ENCODE data around the gene DNAH7. TPM values are rescaled to one million over a fixed set of nuclear protein-coding genes. Genes with fewer than 3 reads are reported as not detected.
A peak's percentile ranks its signal among the peaks of the same experiment; 100 is the strongest.

The DNAH7 gene
- total and polyA plus RNA-seq, 2 experiments from 2014 or later, result 0.35 to 1.1 TPM

DNA sequence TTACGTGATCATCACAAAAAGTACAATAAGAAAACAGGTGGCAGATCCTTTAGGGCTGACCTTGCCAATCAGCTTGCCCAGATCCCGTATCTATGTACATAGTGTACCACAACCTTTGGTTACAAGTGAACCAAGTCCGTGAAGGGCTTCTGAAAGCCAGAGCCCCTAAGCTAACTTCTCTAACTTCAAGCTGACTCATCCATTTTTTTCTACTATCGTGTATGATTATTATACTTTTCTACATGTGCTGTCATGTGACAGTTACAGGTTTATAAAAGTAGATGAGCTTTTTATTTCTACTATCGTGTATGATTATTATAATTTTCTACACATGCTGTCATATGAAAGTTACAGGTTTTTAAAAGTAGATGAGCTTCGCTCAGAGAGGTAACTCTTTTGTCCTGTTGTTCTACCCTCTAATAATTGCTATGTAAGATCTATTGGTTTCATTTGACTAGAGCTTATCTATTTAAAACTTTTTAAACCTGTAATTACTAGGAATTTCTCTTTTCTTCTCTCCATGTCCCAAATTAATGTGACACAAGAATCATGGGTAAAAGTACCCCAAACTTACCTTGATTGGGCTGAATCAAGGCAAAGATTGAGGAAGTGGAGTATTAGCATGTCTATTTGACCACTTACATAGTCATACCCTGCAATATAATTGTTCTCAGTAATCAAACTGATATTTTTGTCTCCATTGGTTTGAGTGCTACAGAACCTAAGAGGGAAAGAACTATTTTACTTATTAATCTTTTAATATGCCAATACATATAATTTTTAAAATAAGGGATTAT lies 29.4 kb upstream of the DNAH7 start:
- peaks cover 2% of the 10 kb centered on the region for H3K27me3 Mint-ChIP-seq (ENCODE audit: insufficient read depth, low read depth, poor library complexity)
- Histone ChIP-seq H3K4me1 (ENCODE audit: insufficient read depth) (peaks cover 20% of the 10 kb centered on the region), H3K36me3 (ENCODE audit: insufficient read depth) (no peaks in the 10 kb centered on the region), H3K79me2 (replicated peaks; ENCODE audit: insufficient read depth) (no peaks in the 10 kb centered on the region), H3K9me2 (ENCODE audit: insufficient read depth) (0 out of 2 replicates have a peak, but pooled peaks cover 3% of the 10 kb centered on the region), H3K4me3 (no peak overlapping the region), H3K27ac (ENCODE audit: low read depth) (no peak overlapping the region), H2AFZ (no peak overlapping the region), H3F3A (replicated peaks; ENCODE audit: low read depth) (no peaks in the 10 kb centered on the region), H3K4me2 (peak overlapping the region; percentile 59; the same call in 1 of the 2 replicates), H3K27me3 (ENCODE audit: insufficient read depth) (no peaks in the 10 kb centered on the region), H4K20me1 (replicated peaks; ENCODE audit: insufficient read depth) (no peaks in the 10 kb centered on the region)
- H3K4me3 Mint-ChIP-seq, result no peak overlapping the region
- peaks cover 29% of the 10 kb centered on the region for H3K4me1 Mint-ChIP-seq
- no peak for TF ChIP-seq EZH2 (IDR thresholded peaks at IDR 0.05; ENCODE audit: low read depth, unreplicated experiment)
- TF ChIP-seq JUNB (IDR thresholded peaks at IDR 0.05; ENCODE audit: unreplicated experiment), result no peak
- TF ChIP-seq, protein P1, sequence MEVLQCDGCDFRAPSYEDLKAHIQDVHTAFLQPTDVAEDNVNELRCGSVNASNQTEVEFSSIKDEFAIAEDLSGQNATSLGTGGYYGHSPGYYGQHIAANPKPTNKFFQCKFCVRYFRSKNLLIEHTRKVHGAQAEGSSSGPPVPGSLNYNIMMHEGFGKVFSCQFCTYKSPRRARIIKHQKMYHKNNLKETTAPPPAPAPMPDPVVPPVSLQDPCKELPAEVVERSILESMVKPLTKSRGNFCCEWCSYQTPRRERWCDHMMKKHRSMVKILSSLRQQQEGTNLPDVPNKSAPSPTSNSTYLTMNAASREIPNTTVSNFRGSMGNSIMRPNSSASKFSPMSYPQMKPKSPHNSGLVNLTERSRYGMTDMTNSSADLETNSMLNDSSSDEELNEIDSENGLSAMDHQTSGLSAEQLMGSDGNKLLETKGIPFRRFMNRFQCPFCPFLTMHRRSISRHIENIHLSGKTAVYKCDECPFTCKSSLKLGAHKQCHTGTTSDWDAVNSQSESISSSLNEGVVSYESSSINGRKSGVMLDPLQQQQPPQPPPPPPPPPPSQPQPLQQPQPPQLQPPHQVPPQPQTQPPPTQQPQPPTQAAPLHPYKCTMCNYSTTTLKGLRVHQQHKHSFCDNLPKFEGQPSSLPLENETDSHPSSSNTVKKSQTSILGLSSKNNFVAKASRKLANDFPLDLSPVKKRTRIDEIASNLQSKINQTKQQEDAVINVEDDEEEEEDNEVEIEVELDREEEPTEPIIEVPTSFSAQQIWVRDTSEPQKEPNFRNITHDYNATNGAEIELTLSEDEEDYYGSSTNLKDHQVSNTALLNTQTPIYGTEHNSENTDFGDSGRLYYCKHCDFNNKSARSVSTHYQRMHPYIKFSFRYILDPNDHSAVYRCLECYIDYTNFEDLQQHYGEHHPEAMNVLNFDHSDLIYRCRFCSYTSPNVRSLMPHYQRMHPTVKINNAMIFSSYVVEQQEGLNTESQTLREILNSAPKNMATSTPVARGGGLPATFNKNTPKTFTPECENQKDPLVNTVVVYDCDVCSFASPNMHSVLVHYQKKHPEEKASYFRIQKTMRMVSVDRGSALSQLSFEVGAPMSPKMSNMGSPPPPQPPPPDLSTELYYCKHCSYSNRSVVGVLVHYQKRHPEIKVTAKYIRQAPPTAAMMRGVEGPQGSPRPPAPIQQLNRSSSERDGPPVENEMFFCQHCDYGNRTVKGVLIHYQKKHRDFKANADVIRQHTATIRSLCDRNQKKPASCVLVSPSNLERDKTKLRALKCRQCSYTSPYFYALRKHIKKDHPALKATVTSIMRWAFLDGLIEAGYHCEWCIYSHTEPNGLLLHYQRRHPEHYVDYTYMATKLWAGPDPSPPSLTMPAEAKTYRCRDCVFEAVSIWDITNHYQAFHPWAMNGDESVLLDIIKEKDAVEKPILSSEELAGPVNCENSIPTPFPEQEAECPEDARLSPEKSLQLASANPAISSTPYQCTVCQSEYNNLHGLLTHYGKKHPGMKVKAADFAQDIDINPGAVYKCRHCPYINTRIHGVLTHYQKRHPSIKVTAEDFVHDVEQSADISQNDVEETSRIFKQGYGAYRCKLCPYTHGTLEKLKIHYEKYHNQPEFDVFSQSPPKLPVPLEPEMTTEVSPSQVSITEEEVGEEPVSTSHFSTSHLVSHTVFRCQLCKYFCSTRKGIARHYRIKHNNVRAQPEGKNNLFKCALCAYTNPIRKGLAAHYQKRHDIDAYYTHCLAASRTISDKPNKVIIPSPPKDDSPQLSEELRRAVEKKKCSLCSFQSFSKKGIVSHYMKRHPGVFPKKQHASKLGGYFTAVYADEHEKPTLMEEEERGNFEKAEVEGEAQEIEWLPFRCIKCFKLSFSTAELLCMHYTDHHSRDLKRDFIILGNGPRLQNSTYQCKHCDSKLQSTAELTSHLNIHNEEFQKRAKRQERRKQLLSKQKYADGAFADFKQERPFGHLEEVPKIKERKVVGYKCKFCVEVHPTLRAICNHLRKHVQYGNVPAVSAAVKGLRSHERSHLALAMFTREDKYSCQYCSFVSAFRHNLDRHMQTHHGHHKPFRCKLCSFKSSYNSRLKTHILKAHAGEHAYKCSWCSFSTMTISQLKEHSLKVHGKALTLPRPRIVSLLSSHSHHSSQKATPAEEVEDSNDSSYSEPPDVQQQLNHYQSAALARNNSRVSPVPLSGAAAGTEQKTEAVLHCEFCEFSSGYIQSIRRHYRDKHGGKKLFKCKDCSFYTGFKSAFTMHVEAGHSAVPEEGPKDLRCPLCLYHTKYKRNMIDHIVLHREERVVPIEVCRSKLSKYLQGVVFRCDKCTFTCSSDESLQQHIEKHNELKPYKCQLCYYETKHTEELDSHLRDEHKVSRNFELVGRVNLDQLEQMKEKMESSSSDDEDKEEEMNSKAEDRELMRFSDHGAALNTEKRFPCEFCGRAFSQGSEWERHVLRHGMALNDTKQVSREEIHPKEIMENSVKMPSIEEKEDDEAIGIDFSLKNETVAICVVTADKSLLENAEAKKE (CRISPR knock-in tag; IDR thresholded peaks at IDR 0.05), result no peak
- TF ChIP-seq NANOG (IDR thresholded peaks at IDR 0.05; ENCODE audit: borderline replicate concordance), result no peak
- TF ChIP-seq, protein P2, sequence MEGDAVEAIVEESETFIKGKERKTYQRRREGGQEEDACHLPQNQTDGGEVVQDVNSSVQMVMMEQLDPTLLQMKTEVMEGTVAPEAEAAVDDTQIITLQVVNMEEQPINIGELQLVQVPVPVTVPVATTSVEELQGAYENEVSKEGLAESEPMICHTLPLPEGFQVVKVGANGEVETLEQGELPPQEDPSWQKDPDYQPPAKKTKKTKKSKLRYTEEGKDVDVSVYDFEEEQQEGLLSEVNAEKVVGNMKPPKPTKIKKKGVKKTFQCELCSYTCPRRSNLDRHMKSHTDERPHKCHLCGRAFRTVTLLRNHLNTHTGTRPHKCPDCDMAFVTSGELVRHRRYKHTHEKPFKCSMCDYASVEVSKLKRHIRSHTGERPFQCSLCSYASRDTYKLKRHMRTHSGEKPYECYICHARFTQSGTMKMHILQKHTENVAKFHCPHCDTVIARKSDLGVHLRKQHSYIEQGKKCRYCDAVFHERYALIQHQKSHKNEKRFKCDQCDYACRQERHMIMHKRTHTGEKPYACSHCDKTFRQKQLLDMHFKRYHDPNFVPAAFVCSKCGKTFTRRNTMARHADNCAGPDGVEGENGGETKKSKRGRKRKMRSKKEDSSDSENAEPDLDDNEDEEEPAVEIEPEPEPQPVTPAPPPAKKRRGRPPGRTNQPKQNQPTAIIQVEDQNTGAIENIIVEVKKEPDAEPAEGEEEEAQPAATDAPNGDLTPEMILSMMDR (conservative IDR thresholded peaks at IDR 0.05; ENCODE audit: low read depth in 2 of 2), result no peak
- no peak for TF ChIP-seq EZH2phosphoT487 (IDR thresholded peaks at IDR 0.05; ENCODE audit: unreplicated experiment)
- no peak for TF ChIP-seq POLR2AphosphoS5 (IDR thresholded peaks at IDR 0.05; ENCODE audit: low read depth)
- TF ChIP-seq ZNF331 (CRISPR knock-in tag; IDR thresholded peaks at IDR 0.05; ENCODE audit: low read depth), result no peak
- TF ChIP-seq, protein P3, sequence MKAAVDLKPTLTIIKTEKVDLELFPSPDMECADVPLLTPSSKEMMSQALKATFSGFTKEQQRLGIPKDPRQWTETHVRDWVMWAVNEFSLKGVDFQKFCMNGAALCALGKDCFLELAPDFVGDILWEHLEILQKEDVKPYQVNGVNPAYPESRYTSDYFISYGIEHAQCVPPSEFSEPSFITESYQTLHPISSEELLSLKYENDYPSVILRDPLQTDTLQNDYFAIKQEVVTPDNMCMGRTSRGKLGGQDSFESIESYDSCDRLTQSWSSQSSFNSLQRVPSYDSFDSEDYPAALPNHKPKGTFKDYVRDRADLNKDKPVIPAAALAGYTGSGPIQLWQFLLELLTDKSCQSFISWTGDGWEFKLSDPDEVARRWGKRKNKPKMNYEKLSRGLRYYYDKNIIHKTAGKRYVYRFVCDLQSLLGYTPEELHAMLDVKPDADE (IDR thresholded peaks at IDR 0.05), result no peak
- TF ChIP-seq STAT1 (IDR thresholded peaks at IDR 0.05; ENCODE audit: unreplicated experiment), result no peak
- TF ChIP-seq, protein P4, sequence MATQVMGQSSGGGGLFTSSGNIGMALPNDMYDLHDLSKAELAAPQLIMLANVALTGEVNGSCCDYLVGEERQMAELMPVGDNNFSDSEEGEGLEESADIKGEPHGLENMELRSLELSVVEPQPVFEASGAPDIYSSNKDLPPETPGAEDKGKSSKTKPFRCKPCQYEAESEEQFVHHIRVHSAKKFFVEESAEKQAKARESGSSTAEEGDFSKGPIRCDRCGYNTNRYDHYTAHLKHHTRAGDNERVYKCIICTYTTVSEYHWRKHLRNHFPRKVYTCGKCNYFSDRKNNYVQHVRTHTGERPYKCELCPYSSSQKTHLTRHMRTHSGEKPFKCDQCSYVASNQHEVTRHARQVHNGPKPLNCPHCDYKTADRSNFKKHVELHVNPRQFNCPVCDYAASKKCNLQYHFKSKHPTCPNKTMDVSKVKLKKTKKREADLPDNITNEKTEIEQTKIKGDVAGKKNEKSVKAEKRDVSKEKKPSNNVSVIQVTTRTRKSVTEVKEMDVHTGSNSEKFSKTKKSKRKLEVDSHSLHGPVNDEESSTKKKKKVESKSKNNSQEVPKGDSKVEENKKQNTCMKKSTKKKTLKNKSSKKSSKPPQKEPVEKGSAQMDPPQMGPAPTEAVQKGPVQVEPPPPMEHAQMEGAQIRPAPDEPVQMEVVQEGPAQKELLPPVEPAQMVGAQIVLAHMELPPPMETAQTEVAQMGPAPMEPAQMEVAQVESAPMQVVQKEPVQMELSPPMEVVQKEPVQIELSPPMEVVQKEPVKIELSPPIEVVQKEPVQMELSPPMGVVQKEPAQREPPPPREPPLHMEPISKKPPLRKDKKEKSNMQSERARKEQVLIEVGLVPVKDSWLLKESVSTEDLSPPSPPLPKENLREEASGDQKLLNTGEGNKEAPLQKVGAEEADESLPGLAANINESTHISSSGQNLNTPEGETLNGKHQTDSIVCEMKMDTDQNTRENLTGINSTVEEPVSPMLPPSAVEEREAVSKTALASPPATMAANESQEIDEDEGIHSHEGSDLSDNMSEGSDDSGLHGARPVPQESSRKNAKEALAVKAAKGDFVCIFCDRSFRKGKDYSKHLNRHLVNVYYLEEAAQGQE (IDR thresholded peaks at IDR 0.05; ENCODE audit: unreplicated experiment), result no peak
- no peak for TF ChIP-seq CREB1 (CRISPR knock-in tag; IDR thresholded peaks at IDR 0.05; ENCODE audit: low read depth)
- no peak for TF ChIP-seq ZNF114 (CRISPR knock-in tag; IDR thresholded peaks at IDR 0.05)
- peaks cover 20% of the 10 kb centered on the region for H3K9me3 Mint-ChIP-seq
- ATAC-seq, result no peak
- DNase-seq (ENCODE audit: low spot score), result no peak
- H3K36me3 Mint-ChIP-seq (ENCODE audit: low read depth), result peaks cover 17% of the 10 kb centered on the region; the same call in 2 of the 3 replicates
- no peak overlapping the region for H3K27ac Mint-ChIP-seq
